PC-3 (cell line): ENCODE measurements around the gene HOXA10.

Source experiments
- CTCF ChIP-seq: fragments of 300-600 bp; sonication (generic); conservative IDR thresholded peaks from 2 replicates; pipeline ENCODE4 v1.5.1; 2017; ENCODE audit warnings: antibody characterized with exemption, low read depth, mild to moderate bottlenecking, low read length
- EZH2phosphoT487 ChIP-seq: fragments of 300-600 bp; sonication (generic); IDR thresholded peaks from 2 replicates; pipeline ENCODE4 v1.6.1; 2018; ENCODE audit warnings: mild to moderate bottlenecking, antibody characterized with exemption, low read length, borderline replicate concordance

GRCh38 chr7:27188386-27189294, 14.5 kb upstream of the HOXA10 start:
- TF ChIP-seq CTCF (no peak), EZH2phosphoT487 (no peak)
